Tongue (tissue), 2 donors: ENCODE results near the gene BRME1. TPM values are rescaled to one million over a fixed set of nuclear protein-coding genes. Genes with fewer than 3 reads are reported as not detected.

Experiments
- DNase-seq: peaks from one replicate; pipeline ENCODE4 v3.0.0-alpha.2; 2015
- total RNA-seq: library from RNA; depleted of rRNA; stranded (reverse); fragments of >200 nt; gene quantifications from one replicate; pipeline ENCODE4 v1.2.3, GENCODE V29; 2014

The BRME1 gene
- total RNA-seq, 1 donor from 2014 or later = 3.1 TPM

- no peak for DNase-seq
Measured at GRCh38 chr19:13887018-13887436, 18.9 kb downstream of the BRME1 start.

- no peak for DNase-seq
Measured at GRCh38 chr19:13885826-13886365, 20.0 kb downstream of the BRME1 start.

GRCh38 chr19:13884726-13885591 lies 21.0 kb downstream of the BRME1 start:
- no peak for DNase-seq

GRCh38 chr19:13883516-13884064 lies 22.3 kb downstream of the BRME1 start:
- DNase-seq = peak; percentile 22

- no peak for DNase-seq
Measured at GRCh38 chr19:13882836-13883235, 23.1 kb downstream of the BRME1 start.

- no peak for DNase-seq
Measured at GRCh38 chr19:13882419-13882795, 23.5 kb downstream of the BRME1 start.

GRCh38 chr19:13881692-13882418 lies 24.1 kb downstream of the BRME1 start:
- peak; percentile 34 for DNase-seq

- peak; percentile 65 for DNase-seq
Measured at GRCh38 chr19:13881251-13881691, 24.6 kb downstream of the BRME1 start.

GRCh38 chr19:13880059-13881043 lies 25.6 kb downstream of the BRME1 start:
- DNase-seq = peak; percentile 97

GRCh38 chr19:13877303-13877702 lies 28.6 kb downstream of the BRME1 start:
- no peak for DNase-seq

GRCh38 chr19:13876834-13877233 lies 29.1 kb downstream of the BRME1 start, which contains the start of gene NANOS3:
Gene NANOS3, plus strand, starts transcription at chr19:13877134. Its CDS starts 115 bp downstream, at chr19:13877249.
- DNase-seq = no peak

- no peak for DNase-seq
Measured at GRCh38 chr19:13875824-13876223, 30.1 kb downstream of the BRME1 start.

GRCh38 chr19:13873834-13874515 lies 31.9 kb downstream of the BRME1 start:
- no peak for DNase-seq

GRCh38 chr19:13872695-13873389 lies 33.1 kb downstream of the BRME1 start:
- DNase-seq = peak; percentile 63

GRCh38 chr19:13872339-13872694 lies 33.6 kb downstream of the BRME1 start:
- no peak for DNase-seq

- DNase-seq = no peak
Measured at GRCh38 chr19:13870873-13871272, 35.0 kb downstream of the BRME1 start.

- peak; percentile 58 for DNase-seq
Measured at GRCh38 chr19:13869281-13869680, 36.6 kb downstream of the BRME1 start.

- no peak for DNase-seq
Measured at GRCh38 chr19:13868663-13869062, 37.3 kb downstream of the BRME1 start.

GRCh38 chr19:13866463-13867046 lies 39.4 kb downstream of the BRME1 start:
- DNase-seq = no peak
